IMR-90 (cell line): Measurements from ENCODE around the gene ARSB. TPM values are rescaled to one million over a fixed set of nuclear protein-coding genes. Genes with fewer than 3 reads are reported as not detected.

Source experiments
- ATAC-seq: fragments of 200-7000 bp; cut with Tn5 transposase; 2 replicates; pipeline ENCODE4 v1.9.1; 2020; ENCODE audit warnings: low read depth, mild to moderate bottlenecking, moderate library complexity
- BruUV-seq: library from RNA; stranded (reverse); fragments of 400-500 nt; replicated peaks from 2 replicates; lab custom pipeline; 2021; lab: Mats Ljungman, UMichigan
- CTCF ChIA-PET: fragments of 300-600 bp; formaldehyde crosslinking; extraction: SDS; loops from one replicate; lab custom pipeline; 2021; ENCODE audit warnings: antibody characterized with exemption; lab: Yijun Ruan, JAX
- POLR2A ChIA-PET: fragments of 300-600 bp; sonication (Branson Sonifier 250); formaldehyde crosslinking; loops from one replicate; lab custom pipeline; 2022; ENCODE audit warnings: antibody characterized with exemption; ENCODE audit not compliant: unreplicated experiment; lab: Charles Lee
- DNase-seq: peaks from one replicate; pipeline ENCODE4 v3.0.0; 2013
- H2AFZ ChIP-seq: replicated peaks from 2 replicates; pipeline ENCODE3; 2013; ENCODE audit warnings: low read length, mild to moderate bottlenecking; ENCODE audit not compliant: poor library complexity
- H2AK5ac ChIP-seq: 2 replicates; pipeline ENCODE4 v1.6.1; 2013; ENCODE audit warnings: low read depth, low read length, inconsistent platforms
- H2AK9ac ChIP-seq: replicated peaks from 2 replicates; pipeline ENCODE3; 2013; ENCODE audit warnings: mild to moderate bottlenecking, low read depth, low read length, moderate library complexity; ENCODE audit not compliant: poor library complexity
- H2BK120ac ChIP-seq: 2 replicates; pipeline ENCODE4 v1.6.1; 2013; ENCODE audit warnings: low read depth, low read length, inconsistent platforms
- H2BK15ac ChIP-seq: 3 replicates; pipeline ENCODE4 v1.6.1; 2013; ENCODE audit warnings: low read depth, low read length, inconsistent platforms
- H2BK20ac ChIP-seq: 2 replicates; pipeline ENCODE4 v1.6.1; 2013; ENCODE audit warnings: low read depth, mild to moderate bottlenecking, inconsistent platforms, low read length, moderate library complexity
- H2BK5ac ChIP-seq: 2 replicates; pipeline ENCODE4 v1.6.1; 2013; ENCODE audit warnings: mild to moderate bottlenecking, low read depth, low read length, inconsistent platforms; ENCODE audit not compliant: poor library complexity, severe bottlenecking
- H3K14ac ChIP-seq: replicated peaks from 2 replicates; pipeline ENCODE4 v1.6.1; 2013; ENCODE audit warnings: low read depth, low read length, inconsistent platforms
- H3K18ac ChIP-seq: 2 replicates; pipeline ENCODE4 v1.6.1; 2013; ENCODE audit warnings: low read depth, low read length, control low read depth
- H3K23ac ChIP-seq: 2 replicates; pipeline ENCODE4 v1.6.1; 2013; ENCODE audit warnings: low read depth, low read length, inconsistent platforms
- H3K27ac ChIP-seq: 2 replicates; pipeline ENCODE4 v1.5.1; 2013; ENCODE audit warnings: mild to moderate bottlenecking, control low read depth, low read length; ENCODE audit not compliant: insufficient read depth
- H3K27me3 ChIP-seq: 2 replicates; pipeline ENCODE4 v1.6.1; 2013; ENCODE audit warnings: low read length; ENCODE audit not compliant: control insufficient read depth, insufficient read depth
- H3K36me3 ChIP-seq: 2 replicates; pipeline ENCODE4 v1.6.1; 2013; ENCODE audit warnings: low read length, mixed read lengths; ENCODE audit not compliant: control insufficient read depth, insufficient read depth
- H3K4ac ChIP-seq: 2 replicates; pipeline ENCODE4 v1.6.1; 2013; ENCODE audit warnings: low read depth, low read length, inconsistent platforms
- H3K4me1 ChIP-seq: 2 replicates; pipeline ENCODE4 v1.6.1; 2013; ENCODE audit warnings: low read length, mixed read lengths; ENCODE audit not compliant: control insufficient read depth, insufficient read depth
- H3K4me2 ChIP-seq: 2 replicates; pipeline ENCODE4 v1.6.1; 2013; ENCODE audit warnings: low read depth, mild to moderate bottlenecking, control low read depth, low read length, moderate library complexity
- H3K4me3 ChIP-seq: 2 replicates; pipeline ENCODE4 v1.5.1; 2013; ENCODE audit warnings: low read depth, mild to moderate bottlenecking, control low read depth, low read length, moderate library complexity; ENCODE audit not compliant: insufficient read depth
- H3K56ac ChIP-seq: 2 replicates; pipeline ENCODE4 v1.6.1; 2013; ENCODE audit warnings: low read length, inconsistent platforms; ENCODE audit not compliant: insufficient read depth; ENCODE audit errors: extremely low read depth
- H3K79me1 ChIP-seq, 2 experiments: 2 replicates each; pipeline ENCODE4 v1.6.1; 2013; ENCODE audit warnings: low read length in 2 of 2, inconsistent platforms in 1 of 2, low read depth in 1 of 2
- H3K9ac ChIP-seq: 2 replicates; pipeline ENCODE4 v1.6.1; 2013; ENCODE audit warnings: low read depth, low read length, control low read depth
- H3K9me1 ChIP-seq: 2 replicates; pipeline ENCODE4 v1.6.1; 2013; ENCODE audit warnings: low read length, inconsistent platforms; ENCODE audit not compliant: insufficient read depth
- H3K9me3 ChIP-seq: 2 replicates; pipeline ENCODE4 v1.6.1; 2013; ENCODE audit warnings: low read length; ENCODE audit not compliant: control insufficient read depth, insufficient read depth
- H4K20me1 ChIP-seq: 2 replicates; pipeline ENCODE4 v1.6.1; 2013; ENCODE audit warnings: low read length, inconsistent platforms; ENCODE audit not compliant: insufficient read depth
- H4K5ac ChIP-seq: 2 replicates; pipeline ENCODE4 v1.6.1; 2013; ENCODE audit warnings: mild to moderate bottlenecking, low read depth, low read length, control low read depth
- H4K8ac ChIP-seq, 2 experiments: 2 replicates each; pipeline ENCODE4 v1.6.1; 2013; ENCODE audit warnings: low read depth in 2 of 2, low read length in 2 of 2, control low read depth in 1 of 2, inconsistent platforms in 1 of 2
- H4K91ac ChIP-seq: 2 replicates; pipeline ENCODE4 v1.6.1; 2013; ENCODE audit warnings: low read depth, low read length, inconsistent platforms; ENCODE audit not compliant: insufficient read depth
- BHLHE40 ChIP-seq: fragments of 150-350 bp; IDR thresholded peaks from 2 replicates; pipeline ENCODE4 v1.6.1; 2016; ENCODE audit warnings: mild to moderate bottlenecking, low read depth, low read length
- FOS ChIP-seq: fragments of 150-350 bp; IDR thresholded peaks from 2 replicates; pipeline ENCODE4 v1.6.1; 2016; ENCODE audit warnings: low read depth, low read length
- MAFK ChIP-seq: IDR thresholded peaks from 2 replicates; pipeline ENCODE4 v1.6.1; 2012; ENCODE audit warnings: low read depth, low read length, improper control_type of control experiment
- NFE2L2 ChIP-seq: fragments of 150-350 bp; IDR thresholded peaks from 2 replicates; pipeline ENCODE4 v1.6.1; 2016; ENCODE audit warnings: low read depth, mild to moderate bottlenecking, low read length
- RCOR1 ChIP-seq: IDR thresholded peaks from 2 replicates; pipeline ENCODE4 v1.6.1; 2012; ENCODE audit warnings: mild to moderate bottlenecking, low read length, improper control_type of control experiment; ENCODE audit not compliant: insufficient replicate concordance
- RFX5 ChIP-seq: IDR thresholded peaks from 2 replicates; pipeline ENCODE4 v1.8.0; 2012; ENCODE audit warnings: low read depth, mild to moderate bottlenecking, low read length, moderate library complexity
- SMC3 ChIP-seq: fragments of 150-350 bp; IDR thresholded peaks from 2 replicates; pipeline ENCODE4 v1.6.1; 2016; ENCODE audit warnings: low read depth, mild to moderate bottlenecking, antibody characterized with exemption, low read length, moderate library complexity
- WGBS, 2 experiments: methylation state at CpG; one replicate each; pipeline versions ENCODE4 v1.1.5 to v1.1.7; 2013; ENCODE audit warnings: missing lambda C conversion rate in 2 of 2; ENCODE audit not compliant: insufficient read length in 1 of 2; ENCODE audit errors: extremely low coverage in 2 of 2; 5-methylcytosine and 5-hydroxymethylcytosine counted together
- dilution Hi-C: fragments of 300-500 bp; cut with HindIII; formaldehyde crosslinking; loops from one replicate; pipeline ENCODE4 v1.14.3; 2018; ENCODE audit warnings: low sequenced_read_pairs; ENCODE audit not compliant: unreplicated experiment
- in situ Hi-C: fragments of 300-500 bp; cut with MboI; formaldehyde crosslinking; loops from 3 replicates; pipeline ENCODE4 v1.14.3; 2019; ENCODE audit warnings: low sequenced_read_pairs, inconsistent platforms, mixed read lengths
- intact Hi-C: fragments of 100-400 bp; cut with micrococcal nuclease; formaldehyde crosslinking; loops from 2 replicates; pipeline ENCODE4 v1.10.0; 2022
- polyA plus RNA-seq, 3 experiments: library from polyadenylated mRNA; depleted of rRNA; stranded (reverse); fragments of >200 nt; gene quantifications; 2 replicates each; pipeline ENCODE4 v1.2.3, GENCODE V29; 2012; ENCODE audit warnings: low replicate concordance in 1 of 3
- total RNA-seq: library from RNA; depleted of rRNA; stranded (reverse); fragments of >200 nt; gene quantifications from 2 replicates; pipeline ENCODE4 v1.2.3, GENCODE V29; 2012

The ARSB gene
- total and polyA plus RNA-seq, 2 of the 4 experiments (the other 2 are of a cell fraction): 16.0 to 16.3 TPM

GRCh38 chr5:79005936-79006631, 21.0 kb upstream of the ARSB start:
- H2BK15ac ChIP-seq: no peak overlapping the region
- dilution Hi-C loops: no loop called here
- intact Hi-C loops: no loop called here
- no peaks in the 10 kb centered on the region for H3K79me1 ChIP-seq
- H2BK20ac ChIP-seq: no peak overlapping the region
- no peak overlapping the region for H3K27ac ChIP-seq
- H3K9ac ChIP-seq: no peak overlapping the region
- H3K4me3 ChIP-seq: no peak overlapping the region
- no peak overlapping the region for H2BK5ac ChIP-seq
- H4K8ac ChIP-seq: no peak overlapping the region
- H3K56ac ChIP-seq: no peak overlapping the region
- in situ Hi-C loops: no loop called here
- no peak overlapping the region for H3K4me2 ChIP-seq
- BruUV-seq: no TSS peak
- ATAC-seq (no peak), DNase-seq (no peak)
- H3K9me1 ChIP-seq: no peaks in the 10 kb centered on the region
- H4K20me1 ChIP-seq: no peaks in the 10 kb centered on the region
- H3K14ac ChIP-seq: no peak overlapping the region
- H2BK120ac ChIP-seq: no peak overlapping the region
- H3K23ac ChIP-seq: no peak overlapping the region
- H3K9me3 ChIP-seq: no peaks in the 10 kb centered on the region
- ChIA-PET POLR2A (no interaction called here), CTCF (no interaction called here)
- H2AFZ ChIP-seq: no peak overlapping the region
- H2AK5ac ChIP-seq: no peak overlapping the region
- no CpG with 5 or more reads among the region's 6 CpGs for WGBS, 2 experiments
- H2AK9ac ChIP-seq: no peak overlapping the region
- no peak overlapping the region for H4K5ac ChIP-seq
- H3K27me3 ChIP-seq: no peaks in the 10 kb centered on the region
- H3K36me3 ChIP-seq: no peaks in the 10 kb centered on the region
- no peak overlapping the region for H3K18ac ChIP-seq
- no peak for TF ChIP-seq MAFK
- no peak for TF ChIP-seq FOS
- TF ChIP-seq RCOR1: no peak
- no peak for TF ChIP-seq SMC3
- no peak for TF ChIP-seq RFX5
- no peak for TF ChIP-seq NFE2L2
- TF ChIP-seq BHLHE40: no peak
- H3K4ac ChIP-seq: no peak overlapping the region
- H3K4me1 ChIP-seq: peaks cover 6% of the 10 kb centered on the region
- H4K91ac ChIP-seq: no peak overlapping the region
